Upper lobe of left lung (tissue), 4 donors: ENCODE results near the gene LUZP1.

ENCODE experiments used
- EP300 ChIP-seq, 4 donors: sonication (generic); formaldehyde crosslinking; IDR thresholded peaks; one replicate each; pipeline ENCODE4 v1.5.1; 2017; ENCODE audit warnings: antibody characterized with exemption in 4 of 4, control low read depth in 2 of 4
- POLR2A ChIP-seq, 4 donors: fragments of 450-650 bp; IDR thresholded peaks; one replicate each; pipeline ENCODE4 v1.5.1; 2016 to 2017; ENCODE audit warnings: antibody characterized with exemption in 4 of 4, mild to moderate bottlenecking in 2 of 4
- POLR2AphosphoS5 ChIP-seq, 2 donors: sonication (generic); formaldehyde crosslinking; IDR thresholded peaks; one replicate each; pipeline ENCODE4 v1.5.1; 2017; ENCODE audit warnings: antibody characterized with exemption in 2 of 2
- TF ChIP-seq, protein P1 (sequence below), 6 experiments: fragments of 450-650 bp in 4 of 6; fragments of 200-600 bp in 2 of 6; sonication (generic) in 2 of 6; IDR thresholded peaks; one replicate each; pipeline ENCODE4 v1.5.1; 2016 to 2019; ENCODE audit warnings: antibody characterized with exemption in 6 of 6

- no peak for TF ChIP-seq EP300 (IDR thresholded peaks at IDR 0.05)
- TF ChIP-seq, protein P1, sequence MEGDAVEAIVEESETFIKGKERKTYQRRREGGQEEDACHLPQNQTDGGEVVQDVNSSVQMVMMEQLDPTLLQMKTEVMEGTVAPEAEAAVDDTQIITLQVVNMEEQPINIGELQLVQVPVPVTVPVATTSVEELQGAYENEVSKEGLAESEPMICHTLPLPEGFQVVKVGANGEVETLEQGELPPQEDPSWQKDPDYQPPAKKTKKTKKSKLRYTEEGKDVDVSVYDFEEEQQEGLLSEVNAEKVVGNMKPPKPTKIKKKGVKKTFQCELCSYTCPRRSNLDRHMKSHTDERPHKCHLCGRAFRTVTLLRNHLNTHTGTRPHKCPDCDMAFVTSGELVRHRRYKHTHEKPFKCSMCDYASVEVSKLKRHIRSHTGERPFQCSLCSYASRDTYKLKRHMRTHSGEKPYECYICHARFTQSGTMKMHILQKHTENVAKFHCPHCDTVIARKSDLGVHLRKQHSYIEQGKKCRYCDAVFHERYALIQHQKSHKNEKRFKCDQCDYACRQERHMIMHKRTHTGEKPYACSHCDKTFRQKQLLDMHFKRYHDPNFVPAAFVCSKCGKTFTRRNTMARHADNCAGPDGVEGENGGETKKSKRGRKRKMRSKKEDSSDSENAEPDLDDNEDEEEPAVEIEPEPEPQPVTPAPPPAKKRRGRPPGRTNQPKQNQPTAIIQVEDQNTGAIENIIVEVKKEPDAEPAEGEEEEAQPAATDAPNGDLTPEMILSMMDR (IDR thresholded peaks at IDR 0.05) = no peak
- TF ChIP-seq POLR2AphosphoS5 (IDR thresholded peaks at IDR 0.05) = no peak
- TF ChIP-seq POLR2A (IDR thresholded peaks at IDR 0.05) = no peak
Observed at GRCh38 chr1:23123528-23123927, 45.1 kb downstream of the LUZP1 start.
